ENCODE measurements around the gene PDZD2.
"Not testable (repeated sequence)": the region's sequence is repeated elsewhere in the genome, so short reads cannot be mapped to it uniquely, and the experiment has no call there.

Gene PDZD2

DNA sequence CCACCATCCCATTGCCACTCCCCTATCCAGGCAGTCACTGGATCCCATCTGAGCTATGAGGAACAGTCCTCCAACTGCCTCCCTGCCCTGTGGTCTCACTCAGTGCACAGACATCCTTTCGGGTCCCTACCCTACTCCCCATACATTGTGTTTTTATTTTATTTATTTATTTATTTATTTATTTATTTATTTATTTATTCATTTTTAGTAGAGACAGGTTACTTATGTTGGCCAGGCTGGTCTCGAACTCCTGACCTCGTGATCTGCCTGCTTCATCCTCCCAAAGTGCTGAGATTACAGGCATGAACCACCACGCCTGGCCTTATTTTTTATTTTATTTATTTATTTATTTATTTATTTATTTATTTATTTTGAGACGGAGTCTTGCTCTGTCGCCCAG lies 137.4 kb downstream of the PDZD2 start:
- DNase-seq = not testable (repeated sequence)

DNA sequence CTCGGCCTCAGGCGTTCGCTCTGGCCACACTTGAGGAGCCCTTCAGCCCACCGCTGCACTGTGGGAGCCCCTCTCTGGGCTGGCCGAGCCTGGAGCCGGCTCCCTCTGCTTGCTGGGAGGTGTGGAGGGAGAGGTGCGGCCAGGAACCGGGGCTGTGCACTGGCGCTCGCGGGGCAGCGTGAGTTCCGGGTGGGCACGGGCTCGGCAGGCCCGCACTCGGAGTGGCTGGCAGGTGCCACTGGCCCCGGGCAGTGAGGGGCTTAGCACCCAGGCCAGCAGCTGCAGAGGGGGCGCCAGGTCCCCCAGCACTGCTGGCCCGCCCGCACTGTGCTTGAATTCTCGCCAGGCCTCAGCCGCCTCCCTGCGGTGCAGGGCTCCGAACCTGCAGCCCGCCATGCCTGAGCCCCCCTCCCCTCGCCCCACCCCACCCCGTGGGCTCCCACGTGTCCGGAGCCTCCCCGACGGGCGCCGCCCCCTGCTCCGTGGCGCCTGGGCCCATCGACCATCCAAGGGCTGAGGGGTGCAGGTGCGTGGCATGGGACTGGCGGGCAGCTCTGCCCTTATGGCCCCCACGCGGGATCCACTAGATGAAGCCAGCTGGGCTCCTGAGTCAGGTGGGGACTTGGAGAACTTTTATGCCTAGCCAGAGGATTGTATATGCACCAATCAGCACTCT lies 138.2 kb downstream of the PDZD2 start:
- DNase-seq = no peak

DNA sequence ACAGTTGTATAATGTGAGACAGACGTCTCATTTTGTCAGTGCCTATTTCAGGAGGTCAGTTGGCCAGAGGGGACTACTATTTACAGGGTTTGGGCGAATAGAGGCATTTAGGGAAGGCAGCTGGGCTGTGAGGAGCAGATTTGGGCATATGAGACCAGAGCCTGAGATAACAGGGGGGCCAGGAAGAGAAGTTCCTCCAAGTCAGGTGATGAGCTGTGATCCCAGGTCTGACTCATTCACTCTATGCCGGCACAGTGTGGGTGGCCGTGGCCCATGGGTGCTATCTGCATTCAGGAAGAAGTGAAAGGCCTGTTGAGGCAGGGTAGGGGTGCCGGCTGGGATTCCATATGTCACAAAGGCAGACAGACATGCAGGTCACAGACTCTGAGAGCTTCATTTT lies 142.8 kb downstream of the PDZD2 start:
- DNase-seq = no peak

DNA sequence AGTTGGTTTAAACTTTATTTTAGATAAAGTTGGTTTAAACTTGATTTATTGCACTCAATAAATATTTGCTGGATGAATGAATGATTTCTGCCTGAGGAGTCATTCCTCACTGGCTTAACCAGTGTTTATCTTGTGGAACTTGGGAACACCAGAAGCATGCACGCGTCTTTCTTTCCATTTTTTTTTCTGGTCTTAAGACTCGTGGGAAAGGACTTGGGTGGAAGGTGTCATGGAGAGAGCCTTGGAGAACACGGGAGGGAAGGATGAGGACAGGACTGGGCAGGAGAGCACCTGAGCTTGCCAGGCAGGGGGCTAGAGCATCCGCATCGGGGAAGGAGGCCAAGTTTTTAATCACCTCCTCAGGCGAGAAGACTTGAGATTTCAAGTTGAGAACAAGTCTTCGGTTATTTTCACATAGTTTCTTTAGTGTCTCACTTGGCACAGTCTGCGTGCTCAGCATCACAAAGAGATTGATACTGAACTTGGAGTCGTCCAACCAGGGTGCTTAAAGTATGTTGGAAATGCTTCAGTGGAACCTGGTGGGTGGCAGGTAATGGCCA lies 144.2 kb downstream of the PDZD2 start:
- DNase-seq = no peak

DNA sequence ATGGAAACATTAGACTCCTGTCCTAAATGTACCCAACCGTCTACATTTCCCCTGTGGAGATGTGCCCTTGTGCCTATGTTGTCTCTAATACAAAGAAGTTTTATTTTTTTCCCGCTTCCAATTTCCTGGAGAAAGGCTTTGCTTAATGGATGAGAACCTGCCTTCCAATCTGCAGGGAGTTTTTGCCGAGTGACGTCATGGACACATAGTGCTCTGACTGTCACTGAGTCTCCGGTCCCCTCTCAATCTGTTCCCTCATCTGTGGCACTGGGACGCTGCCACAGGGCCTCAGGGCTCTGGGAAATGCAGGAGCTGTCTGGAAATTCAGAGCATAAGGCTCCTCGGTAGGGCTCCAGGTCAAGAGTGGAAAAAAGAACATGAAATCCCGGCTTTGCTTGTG lies 144.8 kb downstream of the PDZD2 start:
- DNase-seq = no peak

DNA sequence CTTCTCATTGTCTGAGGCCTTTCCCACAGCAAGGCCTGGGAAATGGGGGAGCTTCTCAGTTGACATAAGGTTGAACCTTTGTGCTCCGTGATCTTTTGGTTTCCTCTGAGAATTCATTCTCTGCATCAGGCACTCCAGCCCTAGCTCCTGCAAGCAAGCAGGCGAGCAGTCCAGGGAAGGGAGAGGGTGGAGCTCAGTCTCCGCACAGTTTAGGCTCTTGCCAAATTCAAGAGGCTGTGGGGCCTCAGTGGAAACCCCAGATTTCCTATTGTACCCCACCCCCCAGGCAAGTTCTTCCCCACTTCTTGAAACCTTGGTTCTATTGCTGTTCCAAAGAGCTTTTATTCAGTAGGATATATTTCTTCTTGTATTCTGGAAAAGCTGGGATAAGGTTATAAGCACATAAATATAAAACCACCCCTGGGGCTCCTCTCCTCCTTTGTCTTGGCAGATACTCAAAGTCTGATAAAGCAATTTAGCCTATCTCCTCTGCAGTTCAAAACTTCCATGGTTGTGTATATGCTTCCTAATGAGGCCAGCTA lies 147.2 kb downstream of the PDZD2 start:
- no peak for DNase-seq

DNA sequence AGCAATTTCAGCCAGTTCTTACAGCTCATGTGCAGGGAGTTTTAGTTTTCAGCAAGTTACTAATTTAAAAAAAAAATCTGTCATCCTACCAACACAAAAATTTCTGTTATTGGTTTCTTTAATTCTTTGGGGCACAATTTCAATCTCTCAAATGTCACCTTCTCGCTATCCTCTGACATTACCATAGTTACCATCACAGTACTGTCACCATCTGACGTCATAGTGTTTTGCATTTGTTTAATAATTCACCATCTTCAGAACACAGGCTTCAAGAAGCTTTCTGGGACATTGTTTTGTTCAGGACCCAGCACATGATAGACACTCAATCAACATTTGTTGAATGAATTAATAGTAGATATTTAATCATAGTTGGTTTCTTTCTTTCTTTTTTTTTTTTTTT lies 155.1 kb downstream of the PDZD2 start:
- DNase-seq = no peak

DNA sequence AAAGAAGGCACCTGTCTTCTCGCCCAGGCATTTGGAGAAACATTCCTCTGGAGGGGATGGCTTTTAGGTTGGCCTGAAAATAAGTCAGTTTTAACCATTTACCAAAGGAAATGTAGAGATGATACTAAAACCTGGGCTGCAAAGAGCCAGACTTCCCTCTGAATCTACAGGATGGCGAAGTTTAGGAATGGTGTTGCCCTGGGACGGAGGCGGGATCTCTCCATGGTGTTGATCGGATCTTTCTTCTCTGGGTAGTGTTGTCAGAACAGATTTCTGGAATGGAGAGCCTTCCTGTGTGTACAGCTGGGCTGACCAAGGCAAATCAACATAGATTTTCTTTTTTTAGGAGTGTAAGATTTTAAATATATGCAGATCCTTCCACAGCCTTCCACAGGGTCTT lies 159.2 kb downstream of the PDZD2 start:
- DNase-seq = no peak

DNA sequence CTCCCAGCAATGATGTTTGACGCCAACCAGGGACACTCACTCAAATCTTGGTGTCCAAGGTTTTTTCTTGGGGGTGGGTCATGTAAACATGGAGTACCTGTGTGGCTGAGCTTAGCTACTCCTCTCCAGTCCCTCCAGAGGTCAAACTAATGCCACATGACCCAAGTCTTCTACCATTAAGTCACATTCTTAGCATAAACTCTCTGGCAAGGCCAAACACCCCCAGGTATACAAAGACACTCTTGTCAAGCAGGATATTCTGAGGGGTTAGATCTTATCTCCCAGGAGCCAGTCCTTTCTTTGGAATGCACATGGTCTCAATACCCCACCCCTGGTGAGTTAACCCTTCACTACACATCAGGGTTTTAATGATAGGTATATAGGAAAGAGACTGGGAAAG lies 161.4 kb downstream of the PDZD2 start:
- no peak for DNase-seq

DNA sequence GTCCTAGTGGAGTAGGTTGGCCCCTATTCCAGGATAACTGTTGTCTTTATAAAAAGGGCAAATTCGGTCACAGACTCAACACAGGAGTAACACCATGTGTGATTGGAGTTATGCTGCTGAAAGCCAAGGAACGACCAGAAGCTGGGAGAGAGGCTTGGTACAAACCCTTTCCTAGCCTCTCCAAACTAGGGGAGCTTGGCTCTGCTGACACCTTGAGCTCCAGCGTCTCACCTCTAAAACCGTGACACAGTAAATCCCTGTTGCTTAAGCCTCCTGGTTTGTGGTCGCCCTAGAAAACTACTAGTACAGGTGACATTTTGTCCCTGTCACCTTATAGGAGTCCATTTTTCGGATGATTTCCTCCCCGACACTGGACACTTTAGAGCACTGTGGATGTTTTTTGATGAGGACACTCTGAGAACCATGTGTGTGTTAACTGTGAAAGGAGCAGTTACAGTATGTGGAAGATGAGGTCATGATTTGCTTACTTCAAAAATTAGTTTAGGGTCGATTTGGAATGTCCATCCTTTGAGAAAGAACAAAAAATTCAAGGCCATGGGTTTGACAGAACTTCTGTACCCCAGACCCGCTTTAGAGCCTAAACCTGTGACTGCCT lies 167.0 kb downstream of the PDZD2 start:
- no peak for DNase-seq

DNA sequence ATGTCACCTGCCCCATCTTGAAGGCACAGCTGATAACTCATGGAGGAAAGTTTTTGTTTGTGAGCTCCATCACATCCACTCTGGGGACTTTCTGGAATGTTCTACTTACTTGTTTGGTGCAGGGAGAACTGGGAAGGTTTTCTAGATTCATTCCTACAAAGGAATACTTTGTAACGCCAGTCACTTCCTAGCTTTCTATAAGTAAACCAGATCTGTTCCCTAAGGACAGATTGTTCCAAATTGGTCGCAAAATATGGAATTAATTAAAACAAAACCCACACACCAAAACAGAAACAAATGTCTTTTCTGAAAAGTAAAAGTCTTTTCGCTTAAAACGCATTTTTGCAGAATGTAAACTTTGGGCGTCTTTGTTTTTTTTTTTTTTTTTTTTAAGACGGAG lies 167.6 kb downstream of the PDZD2 start:
- DNase-seq = no peak

DNA sequence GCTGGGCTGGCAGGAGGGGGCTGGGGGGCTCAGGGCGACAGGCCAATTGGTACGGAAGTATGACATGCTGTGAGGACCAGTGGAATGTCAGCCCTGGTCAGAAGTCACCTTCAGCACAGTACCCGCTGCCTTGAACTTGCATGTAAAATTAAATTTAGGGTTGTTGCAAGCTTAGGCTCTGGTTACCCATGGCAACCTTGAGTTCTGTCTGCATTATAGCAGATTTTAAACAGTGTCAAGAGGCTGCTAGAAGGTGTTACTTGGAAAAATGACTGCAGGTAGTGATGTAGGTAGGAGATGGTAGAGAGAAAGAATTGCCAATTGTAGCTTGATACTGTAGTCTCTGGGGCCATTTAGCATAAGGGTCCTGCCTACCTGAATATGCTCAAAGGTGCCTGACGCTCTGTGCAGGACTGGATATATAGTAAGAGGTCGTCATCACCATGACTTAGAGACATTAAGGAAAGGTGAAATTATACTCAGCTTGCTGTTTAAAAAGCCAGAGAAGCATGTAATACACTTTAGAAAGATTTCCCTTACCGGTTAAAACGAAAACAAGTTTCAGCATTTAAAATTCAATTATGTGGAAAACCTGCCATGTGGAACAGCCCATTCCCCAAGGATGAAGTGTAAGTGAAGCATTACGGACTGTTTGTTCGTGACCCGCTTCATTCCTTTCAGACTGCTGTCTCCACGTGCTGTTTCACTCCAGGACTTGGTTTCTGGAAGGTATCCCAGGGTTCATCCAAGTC lies 169.0 kb downstream of the PDZD2 start:
- DNase-seq = no peak

DNA sequence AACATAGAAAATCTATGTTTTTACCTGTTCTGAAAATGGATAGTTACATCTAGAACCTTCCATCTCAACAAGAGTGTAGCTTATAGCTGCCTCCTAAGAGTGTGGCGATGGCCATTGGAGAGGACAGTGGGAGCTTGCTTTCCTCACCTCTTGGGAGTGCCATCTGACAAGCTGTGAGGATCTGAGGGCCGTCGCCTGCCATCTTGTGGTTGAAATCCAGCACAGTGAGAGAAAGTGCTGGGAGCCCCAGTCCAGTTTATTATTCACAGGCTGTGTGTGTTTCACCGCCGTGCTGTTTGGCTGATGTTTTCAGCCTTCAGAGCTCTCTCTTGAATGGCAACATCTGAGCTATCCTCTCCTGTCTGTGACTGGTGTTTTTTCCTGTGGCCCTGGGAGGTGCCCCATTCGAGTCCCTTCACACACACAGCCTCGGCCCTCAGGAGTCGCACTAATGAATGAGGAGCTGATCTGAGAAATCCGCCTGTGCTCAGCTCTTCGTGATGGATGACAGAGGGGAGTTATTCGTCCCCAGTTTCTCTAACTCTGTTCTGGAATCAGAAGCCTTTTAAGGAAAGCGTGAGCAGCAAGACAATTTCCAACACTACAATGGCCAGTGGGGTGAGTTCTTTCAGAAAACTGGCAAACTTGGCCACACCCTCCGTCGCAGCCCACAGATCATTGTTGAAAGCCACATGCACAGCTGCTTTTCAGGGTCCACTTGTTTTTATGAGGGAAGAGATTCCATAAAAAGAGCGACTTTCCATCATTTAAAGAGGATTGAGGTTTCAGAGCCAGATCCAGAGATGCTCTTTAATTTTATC lies 170.3 kb downstream of the PDZD2 start:
- DNase-seq = peak; percentile 33

DNA sequence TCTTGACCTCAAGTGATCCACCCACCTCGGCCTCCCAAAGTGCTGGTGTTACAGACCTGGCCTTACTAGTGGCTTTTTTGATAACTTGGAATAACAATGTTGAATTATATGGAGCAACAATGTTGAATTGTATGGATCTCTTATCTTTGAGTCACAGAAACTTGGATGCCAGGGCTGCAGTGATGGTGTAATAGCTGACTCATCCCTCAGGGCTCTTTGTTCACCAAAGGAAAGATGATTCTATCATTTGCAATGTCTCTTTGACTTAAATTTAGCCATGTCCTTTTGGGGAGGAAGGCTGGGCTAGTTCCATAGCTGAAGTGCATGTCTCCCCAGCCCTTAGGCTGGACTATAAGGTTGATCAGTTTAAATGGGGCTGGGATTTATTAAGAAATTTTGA lies 172.3 kb downstream of the PDZD2 start:
- no peak for DNase-seq

DNA sequence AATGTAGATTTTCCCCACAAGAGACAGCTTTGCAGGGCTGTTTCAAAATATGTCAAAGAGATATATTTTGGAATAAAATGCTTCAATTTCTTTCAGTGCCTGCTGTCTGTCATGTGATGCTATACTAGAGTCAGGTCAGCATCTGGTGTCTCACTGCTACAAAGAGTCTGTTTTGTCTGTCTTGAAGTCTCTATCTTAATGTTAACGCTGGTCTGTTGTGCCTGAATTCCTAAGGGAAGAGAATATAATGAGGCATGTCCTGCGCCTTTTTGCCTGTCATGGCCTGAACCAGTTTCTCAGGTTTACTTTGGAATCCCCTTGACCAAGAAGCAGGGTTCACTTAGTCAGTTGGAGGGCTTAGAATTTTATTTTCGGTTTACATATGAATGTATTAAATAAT lies 176.4 kb downstream of the PDZD2 start:
- no peak for DNase-seq

DNA sequence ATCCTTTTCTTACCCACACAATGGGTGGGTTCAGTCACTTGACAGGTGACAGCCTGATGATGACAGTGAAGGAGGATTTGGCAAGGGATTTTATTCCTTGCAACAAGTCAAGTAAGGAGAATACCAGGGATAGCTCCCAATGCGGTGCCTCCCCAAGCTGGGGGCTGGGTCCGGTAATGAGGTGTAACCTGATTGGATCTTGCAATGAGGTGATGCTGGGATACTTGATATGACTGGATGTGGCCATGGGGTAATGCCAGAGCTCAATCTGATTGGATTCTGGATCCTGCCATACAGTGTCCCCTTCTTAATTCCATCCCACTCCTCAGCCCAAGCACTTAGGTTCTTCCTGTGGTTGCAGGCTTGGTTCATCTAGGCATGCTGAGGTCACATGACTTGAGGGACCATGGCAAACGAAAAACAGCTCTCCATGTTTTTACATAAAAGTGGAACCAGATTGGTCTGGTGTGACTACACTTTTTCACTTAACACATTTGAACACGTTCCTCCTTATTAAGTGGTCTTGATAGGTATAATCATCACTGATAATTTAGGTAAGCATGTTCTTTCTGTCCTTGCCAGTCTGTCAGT lies 181.1 kb downstream of the PDZD2 start:
- no peak for DNase-seq

DNA sequence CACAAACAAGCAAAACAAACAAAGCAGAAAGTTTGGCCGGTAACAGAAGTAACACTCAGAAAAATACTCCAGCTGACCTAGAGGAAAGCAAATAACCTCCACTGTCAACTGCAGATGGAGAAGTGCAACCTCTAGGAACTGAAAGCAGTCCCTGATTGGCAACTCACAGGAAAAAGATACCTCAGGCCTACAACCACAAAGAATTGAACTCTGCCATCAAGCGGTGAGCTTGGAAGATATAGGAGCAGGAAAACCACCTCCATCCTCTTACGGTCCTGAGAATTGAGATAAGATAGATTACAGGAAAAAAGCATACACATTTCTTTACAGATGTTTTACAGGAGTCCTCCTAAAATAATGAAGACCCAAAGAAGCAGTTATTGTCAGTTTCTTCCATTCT lies 184.5 kb downstream of the PDZD2 start:
- DNase-seq = no peak

DNA sequence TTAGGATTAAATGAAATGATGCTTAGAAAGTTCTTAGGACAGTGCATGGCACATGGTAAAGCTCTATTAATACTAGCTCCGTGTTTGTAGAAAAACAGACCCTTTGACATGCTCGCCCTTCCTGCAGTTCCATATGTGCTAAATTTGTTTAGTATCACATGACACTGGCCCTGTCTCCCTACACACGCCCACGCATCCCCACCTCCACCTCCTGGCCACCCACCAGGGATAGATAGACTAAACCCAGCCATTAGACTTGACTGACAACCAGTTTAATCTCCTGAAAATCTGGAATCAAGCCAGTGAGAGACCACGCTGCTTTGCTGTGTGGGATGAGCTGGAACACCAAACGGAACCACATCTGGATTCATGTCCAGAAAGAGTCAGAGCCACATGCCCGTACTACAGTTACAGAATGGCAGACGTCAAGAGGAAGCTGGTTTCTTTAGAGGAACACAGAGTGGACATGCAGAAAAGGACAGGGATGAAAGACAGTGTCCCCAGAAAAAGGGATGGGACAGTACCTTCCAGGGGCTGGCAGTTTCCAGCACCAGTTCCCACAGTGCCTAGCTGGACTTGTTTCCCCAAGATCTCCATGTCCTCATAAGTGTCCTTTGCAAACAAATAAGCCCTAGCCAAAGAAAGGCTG lies 186.1 kb downstream of the PDZD2 start:
- DNase-seq = no peak

DNA sequence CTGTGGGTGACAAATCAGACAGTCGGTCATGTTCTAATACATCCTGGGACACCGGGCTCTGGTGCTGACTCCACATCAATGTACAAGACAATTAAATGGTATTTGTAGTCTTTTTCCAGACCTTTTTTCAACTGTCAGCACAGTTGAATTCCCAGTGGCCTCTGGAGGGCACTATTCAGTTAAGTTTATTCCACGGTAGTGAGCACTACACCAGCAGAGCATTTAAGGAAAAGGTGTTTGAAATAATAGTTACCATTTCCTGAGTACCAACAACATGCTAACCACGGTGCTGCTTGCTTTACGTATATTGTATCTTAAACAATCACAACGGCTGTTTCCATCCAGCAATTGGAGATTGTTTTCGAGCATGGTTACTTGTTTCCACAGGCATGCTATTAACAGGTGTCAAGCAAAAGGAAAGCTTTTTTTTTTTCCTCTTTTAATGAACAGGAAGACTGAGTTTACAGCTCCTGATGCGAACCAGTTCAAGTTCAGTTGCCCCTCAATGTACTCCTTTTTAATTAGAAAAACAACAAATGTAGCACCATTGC lies 186.7 kb downstream of the PDZD2 start:
- DNase-seq = peak; percentile 56

DNA sequence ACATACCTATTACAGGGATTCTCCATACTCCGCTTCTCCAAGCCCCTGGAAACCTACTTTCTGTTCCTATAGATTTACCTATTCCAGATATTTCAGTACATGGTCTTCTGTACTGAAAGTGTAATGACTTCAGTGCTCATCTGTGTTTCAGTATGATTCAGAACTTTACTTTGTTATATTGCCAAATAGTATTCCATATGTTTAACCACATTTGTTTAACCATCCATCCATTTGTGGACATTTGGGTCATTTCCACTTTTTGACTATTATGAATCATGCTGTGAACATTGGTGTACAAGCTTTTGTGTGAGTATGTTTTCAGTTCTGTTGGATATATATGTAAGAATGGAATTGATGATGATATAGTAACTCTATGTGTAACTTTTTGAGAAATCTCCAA lies 188.9 kb downstream of the PDZD2 start:
- DNase-seq = no peak

DNA sequence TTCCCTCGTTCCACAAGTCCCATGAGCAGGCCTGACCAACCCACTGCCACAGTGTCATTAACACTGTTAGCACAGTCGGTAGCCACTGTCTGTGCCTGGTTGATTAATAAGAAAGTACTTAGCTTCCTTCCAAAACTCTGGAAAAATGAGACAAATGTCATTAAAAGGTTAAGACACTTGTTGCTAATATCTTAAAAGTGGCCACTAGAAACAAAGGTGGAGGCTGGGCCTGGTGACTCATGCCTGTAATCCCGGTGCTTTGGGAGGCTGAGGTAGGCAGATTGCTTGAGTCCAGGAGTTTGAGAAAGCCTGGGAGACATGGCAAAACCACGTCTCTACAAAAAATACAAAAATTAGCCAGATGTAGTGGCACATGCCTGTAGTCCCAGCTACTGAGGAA lies 194.0 kb downstream of the PDZD2 start:
- no peak for DNase-seq

DNA sequence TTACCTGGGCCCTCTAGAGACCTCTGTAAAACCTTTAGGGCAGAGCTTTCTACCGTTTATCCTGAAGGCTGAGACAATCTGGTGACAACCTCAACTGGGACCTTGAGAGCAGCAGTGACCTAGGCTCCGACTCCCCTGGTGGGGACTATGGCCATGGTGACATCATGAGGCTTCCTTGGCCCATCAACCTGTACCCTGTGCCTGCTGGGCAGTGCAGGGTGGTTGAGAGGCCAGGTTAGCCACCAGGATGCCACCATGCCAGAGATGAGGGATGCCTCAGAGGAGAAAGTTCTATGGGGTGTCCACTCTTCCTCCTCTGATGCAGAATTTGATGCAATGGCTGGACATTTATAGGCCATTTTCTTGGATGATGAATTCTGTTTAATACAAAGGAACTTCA lies 194.8 kb downstream of the PDZD2 start:
- DNase-seq = no peak
